SK-N-SH treated with all-trans-retinoic acid at 6 μM for 48 hours (cell line): ENCODE measurements around the gene SMYD3.

Source experiments
- ARNTL ChIP-seq: fragments of 450-650 bp; formaldehyde crosslinking; IDR thresholded peaks from 2 replicates; pipeline ENCODE4 v1.5.0; 2020; ENCODE audit warnings: low read depth, mild to moderate bottlenecking, moderate library complexity, borderline replicate concordance
- BACH2 ChIP-seq: fragments of 250-450 bp; sonication (Bioruptor Pico); IDR thresholded peaks from 2 replicates; pipeline ENCODE4 v1.9.0; 2021; ENCODE audit warnings: mild to moderate bottlenecking, borderline replicate concordance
- CREB5 ChIP-seq: fragments of 250-450 bp; sonication (Bioruptor Pico); IDR thresholded peaks from 2 replicates; pipeline ENCODE4 v1.5.1; 2020; ENCODE audit warnings: low read depth, mild to moderate bottlenecking, moderate library complexity
- CSDC2 ChIP-seq: fragments of 250-450 bp; sonication (Bioruptor Pico); IDR thresholded peaks from 2 replicates; pipeline ENCODE4 v1.5.0; 2020; ENCODE audit warnings: mild to moderate bottlenecking, moderate library complexity
- CSRNP3 ChIP-seq: fragments of 250-450 bp; sonication (Bioruptor Pico); IDR thresholded peaks from 2 replicates; pipeline ENCODE4 v1.5.1; 2021; ENCODE audit warnings: mild to moderate bottlenecking, moderate library complexity
- ISL1 ChIP-seq: fragments of 250-450 bp; sonication (Bioruptor Pico); IDR thresholded peaks from 2 replicates; pipeline ENCODE4 v2.1.2; 2022; ENCODE audit warnings: mild to moderate bottlenecking, moderate library complexity
- PATZ1 ChIP-seq: fragments of 250-450 bp; sonication (Bioruptor Pico); IDR thresholded peaks from 2 replicates; pipeline ENCODE4 v1.8.0; 2020; ENCODE audit warnings: mild to moderate bottlenecking, moderate library complexity, borderline replicate concordance
- POU6F1 ChIP-seq: fragments of 250-450 bp; sonication (Bioruptor Pico); IDR thresholded peaks from 2 replicates; pipeline ENCODE4 v1.8.0; 2021; ENCODE audit warnings: low read depth, mild to moderate bottlenecking, moderate library complexity, borderline replicate concordance
- RARB ChIP-seq: fragments of 250-450 bp; sonication (Bioruptor Pico); IDR thresholded peaks from 2 replicates; pipeline ENCODE4 v1.8.0; 2021; ENCODE audit warnings: mild to moderate bottlenecking, moderate library complexity

GRCh38 chr1:246035060-246035541, 472.0 kb downstream of the SMYD3 start:
- TF ChIP-seq PATZ1 = no peak
- TF ChIP-seq ARNTL (CRISPR knock-in tag) = no peak
- TF ChIP-seq BACH2 (CRISPR knock-in tag) = no peak
- no peak for TF ChIP-seq CSRNP3
- no peak for TF ChIP-seq POU6F1 (CRISPR knock-in tag)
- TF ChIP-seq RARB = no peak
- TF ChIP-seq ISL1 (CRISPR knock-in tag) = no peak
- TF ChIP-seq CSDC2 (CRISPR knock-in tag) = no peak
- no peak for TF ChIP-seq CREB5
